IMR-90 (cell line): Measurements from ENCODE around the gene SPRYD7. TPM values are rescaled to one million over a fixed set of nuclear protein-coding genes. Genes with fewer than 3 reads are reported as not detected.

ENCODE experiments used
- ATAC-seq: fragments of 200-7000 bp; cut with Tn5 transposase; 2 replicates; pipeline ENCODE4 v1.9.1; 2020; ENCODE audit warnings: low read depth, mild to moderate bottlenecking, moderate library complexity
- BruUV-seq: library from RNA; stranded (reverse); fragments of 400-500 nt; replicated peaks from 2 replicates; lab custom pipeline; 2021; lab: Mats Ljungman, UMichigan
- CTCF ChIA-PET: fragments of 300-600 bp; formaldehyde crosslinking; extraction: SDS; loops from one replicate; lab custom pipeline; 2021; ENCODE audit warnings: antibody characterized with exemption; lab: Yijun Ruan, JAX
- POLR2A ChIA-PET: fragments of 300-600 bp; sonication (Branson Sonifier 250); formaldehyde crosslinking; loops from one replicate; lab custom pipeline; 2022; ENCODE audit warnings: antibody characterized with exemption; ENCODE audit not compliant: unreplicated experiment; lab: Charles Lee
- DNase-seq: peaks from one replicate; pipeline ENCODE4 v3.0.0; 2013
- H2AFZ ChIP-seq: replicated peaks from 2 replicates; pipeline ENCODE3; 2013; ENCODE audit warnings: low read length, mild to moderate bottlenecking; ENCODE audit not compliant: poor library complexity
- H2AK5ac ChIP-seq: 2 replicates; pipeline ENCODE4 v1.6.1; 2013; ENCODE audit warnings: low read depth, low read length, inconsistent platforms
- H2AK9ac ChIP-seq: replicated peaks from 2 replicates; pipeline ENCODE3; 2013; ENCODE audit warnings: mild to moderate bottlenecking, low read depth, low read length, moderate library complexity; ENCODE audit not compliant: poor library complexity
- H2BK120ac ChIP-seq: 2 replicates; pipeline ENCODE4 v1.6.1; 2013; ENCODE audit warnings: low read depth, low read length, inconsistent platforms
- H2BK15ac ChIP-seq: 3 replicates; pipeline ENCODE4 v1.6.1; 2013; ENCODE audit warnings: low read depth, low read length, inconsistent platforms
- H2BK20ac ChIP-seq: 2 replicates; pipeline ENCODE4 v1.6.1; 2013; ENCODE audit warnings: low read depth, mild to moderate bottlenecking, inconsistent platforms, low read length, moderate library complexity
- H2BK5ac ChIP-seq: 2 replicates; pipeline ENCODE4 v1.6.1; 2013; ENCODE audit warnings: mild to moderate bottlenecking, low read depth, low read length, inconsistent platforms; ENCODE audit not compliant: poor library complexity, severe bottlenecking
- H3K14ac ChIP-seq: replicated peaks from 2 replicates; pipeline ENCODE4 v1.6.1; 2013; ENCODE audit warnings: low read depth, low read length, inconsistent platforms
- H3K18ac ChIP-seq: 2 replicates; pipeline ENCODE4 v1.6.1; 2013; ENCODE audit warnings: low read depth, low read length, control low read depth
- H3K23ac ChIP-seq: 2 replicates; pipeline ENCODE4 v1.6.1; 2013; ENCODE audit warnings: low read depth, low read length, inconsistent platforms
- H3K27ac ChIP-seq: 2 replicates; pipeline ENCODE4 v1.5.1; 2013; ENCODE audit warnings: mild to moderate bottlenecking, control low read depth, low read length; ENCODE audit not compliant: insufficient read depth
- H3K27me3 ChIP-seq: 2 replicates; pipeline ENCODE4 v1.6.1; 2013; ENCODE audit warnings: low read length; ENCODE audit not compliant: control insufficient read depth, insufficient read depth
- H3K36me3 ChIP-seq: 2 replicates; pipeline ENCODE4 v1.6.1; 2013; ENCODE audit warnings: low read length, mixed read lengths; ENCODE audit not compliant: control insufficient read depth, insufficient read depth
- H3K4ac ChIP-seq: 2 replicates; pipeline ENCODE4 v1.6.1; 2013; ENCODE audit warnings: low read depth, low read length, inconsistent platforms
- H3K4me1 ChIP-seq: 2 replicates; pipeline ENCODE4 v1.6.1; 2013; ENCODE audit warnings: low read length, mixed read lengths; ENCODE audit not compliant: control insufficient read depth, insufficient read depth
- H3K4me2 ChIP-seq: 2 replicates; pipeline ENCODE4 v1.6.1; 2013; ENCODE audit warnings: low read depth, mild to moderate bottlenecking, control low read depth, low read length, moderate library complexity
- H3K4me3 ChIP-seq: 2 replicates; pipeline ENCODE4 v1.5.1; 2013; ENCODE audit warnings: low read depth, mild to moderate bottlenecking, control low read depth, low read length, moderate library complexity; ENCODE audit not compliant: insufficient read depth
- H3K56ac ChIP-seq: 2 replicates; pipeline ENCODE4 v1.6.1; 2013; ENCODE audit warnings: low read length, inconsistent platforms; ENCODE audit not compliant: insufficient read depth; ENCODE audit errors: extremely low read depth
- H3K79me1 ChIP-seq, 2 experiments: 2 replicates each; pipeline ENCODE4 v1.6.1; 2013; ENCODE audit warnings: low read length in 2 of 2, inconsistent platforms in 1 of 2, low read depth in 1 of 2
- H3K9ac ChIP-seq: 2 replicates; pipeline ENCODE4 v1.6.1; 2013; ENCODE audit warnings: low read depth, low read length, control low read depth
- H3K9me1 ChIP-seq: 2 replicates; pipeline ENCODE4 v1.6.1; 2013; ENCODE audit warnings: low read length, inconsistent platforms; ENCODE audit not compliant: insufficient read depth
- H3K9me3 ChIP-seq: 2 replicates; pipeline ENCODE4 v1.6.1; 2013; ENCODE audit warnings: low read length; ENCODE audit not compliant: control insufficient read depth, insufficient read depth
- H4K20me1 ChIP-seq: 2 replicates; pipeline ENCODE4 v1.6.1; 2013; ENCODE audit warnings: low read length, inconsistent platforms; ENCODE audit not compliant: insufficient read depth
- H4K5ac ChIP-seq: 2 replicates; pipeline ENCODE4 v1.6.1; 2013; ENCODE audit warnings: mild to moderate bottlenecking, low read depth, low read length, control low read depth
- H4K8ac ChIP-seq, 2 experiments: 2 replicates each; pipeline ENCODE4 v1.6.1; 2013; ENCODE audit warnings: low read depth in 2 of 2, low read length in 2 of 2, control low read depth in 1 of 2, inconsistent platforms in 1 of 2
- H4K91ac ChIP-seq: 2 replicates; pipeline ENCODE4 v1.6.1; 2013; ENCODE audit warnings: low read depth, low read length, inconsistent platforms; ENCODE audit not compliant: insufficient read depth
- CHD1 ChIP-seq: IDR thresholded peaks from 2 replicates; pipeline ENCODE4 v1.6.1; 2012; ENCODE audit warnings: low read depth, low read length, improper control_type of control experiment
- ELK1 ChIP-seq: fragments of 150-350 bp; IDR thresholded peaks from 2 replicates; pipeline ENCODE4 v1.6.1; 2016; ENCODE audit warnings: low read depth, mild to moderate bottlenecking, low read length, moderate library complexity, borderline replicate concordance
- FOS ChIP-seq: fragments of 150-350 bp; IDR thresholded peaks from 2 replicates; pipeline ENCODE4 v1.6.1; 2016; ENCODE audit warnings: low read depth, low read length
- MXI1 ChIP-seq: IDR thresholded peaks from 2 replicates; pipeline ENCODE4 v1.6.1; 2012; ENCODE audit warnings: low read depth, mild to moderate bottlenecking, low read length, moderate library complexity, borderline replicate concordance
- RCOR1 ChIP-seq: IDR thresholded peaks from 2 replicates; pipeline ENCODE4 v1.6.1; 2012; ENCODE audit warnings: mild to moderate bottlenecking, low read length, improper control_type of control experiment; ENCODE audit not compliant: insufficient replicate concordance
- whole genome bisulfite sequencing, 2 experiments: methylation state at CpG; one replicate each; pipeline versions ENCODE4 v1.1.5 to v1.1.7; 2013; ENCODE audit warnings: missing lambda C conversion rate in 2 of 2; ENCODE audit not compliant: insufficient read length in 1 of 2; ENCODE audit errors: extremely low coverage in 2 of 2; 5-methylcytosine and 5-hydroxymethylcytosine counted together
- dilution Hi-C: fragments of 300-500 bp; cut with HindIII; formaldehyde crosslinking; loops from one replicate; pipeline ENCODE4 v1.14.3; 2018; ENCODE audit warnings: low sequenced_read_pairs; ENCODE audit not compliant: unreplicated experiment
- in situ Hi-C: fragments of 300-500 bp; cut with MboI; formaldehyde crosslinking; loops from 3 replicates; pipeline ENCODE4 v1.14.3; 2019; ENCODE audit warnings: low sequenced_read_pairs, inconsistent platforms, mixed read lengths
- intact Hi-C: fragments of 100-400 bp; cut with micrococcal nuclease; formaldehyde crosslinking; loops from 2 replicates; pipeline ENCODE4 v1.10.0; 2022
- polyA plus RNA-seq, 3 experiments: library from polyadenylated mRNA; depleted of rRNA; stranded (reverse); fragments of >200 nt; gene quantifications; 2 replicates each; pipeline ENCODE4 v1.2.3, GENCODE V29; 2012; ENCODE audit warnings: low replicate concordance in 1 of 3
- total RNA-seq: library from RNA; depleted of rRNA; stranded (reverse); fragments of >200 nt; gene quantifications from 2 replicates; pipeline ENCODE4 v1.2.3, GENCODE V29; 2012

The SPRYD7 gene
- total and polyA plus RNA-seq, 2 of the 4 experiments (the other 2 are of a cell fraction) = 5.6 to 20.2 TPM

- Histone ChIP-seq H3K27me3 (no peaks in the 10 kb centered on the region), H3K56ac (no peak overlapping the region), H4K91ac (no peak overlapping the region), H4K20me1 (no peaks in the 10 kb centered on the region), H3K9me3 (no peaks in the 10 kb centered on the region), H3K36me3 (peaks cover 5% of the 10 kb centered on the region), H3K14ac (no peak overlapping the region), H3K18ac (no peak overlapping the region), H3K27ac (no peak overlapping the region), H3K4me1 (peaks cover 6% of the 10 kb centered on the region; the same call in 1 of the 2 replicates), H3K4me3 (no peak overlapping the region), H2BK15ac (no peak overlapping the region), H2BK5ac (no peak overlapping the region), H3K9me1 (peaks cover 6% of the 10 kb centered on the region), H2AFZ (no peak overlapping the region), H3K79me1 (peaks cover 10 to 45% of the 10 kb centered on the region in 2 experiments), H2AK5ac (no peak overlapping the region), H2BK20ac (no peak overlapping the region), H3K9ac (no peak overlapping the region), H3K4me2 (no peak overlapping the region), H2AK9ac (no peak overlapping the region), H3K4ac (no peak overlapping the region), H2BK120ac (no peak overlapping the region), H4K5ac (no peak overlapping the region), H3K23ac (no peak overlapping the region), H4K8ac (no peak overlapping the region)
- no TSS peak for BruUV-seq
- TF ChIP-seq FOS (no peak), ELK1 (no peak), RCOR1 (no peak), CHD1 (no peak), MXI1 (no peak)
- no CpG with 5 or more reads among the region's 2 CpGs for WGBS, 2 experiments
- in situ Hi-C loops = no loop called here
- ATAC-seq (no peak), DNase-seq (no peak)
- dilution Hi-C loops = no loop called here
- ChIA-PET POLR2A (no interaction called here), CTCF (no interaction called here)
- intact Hi-C loops = loop anchor here (1.0 to 10.0 kb wide), 4 partner anchors 42 to 983 kb away; partner anchors contain the start of gene EBPL
Measured at GRCh38 chr13:49932066-49932465, 4.1 kb downstream of the SPRYD7 start.
